GM21381 (cell line): Measurements from ENCODE around the gene PTPRN2.

Source experiments
- ATAC-seq: cut with Tn5 transposase; IDR thresholded peaks from one replicate; pipeline ENCODE4 v1.9.1; 2021; ENCODE audit warnings: mild to moderate bottlenecking, moderate library complexity; ENCODE audit not compliant: unreplicated experiment

Gene PTPRN2

DNA sequence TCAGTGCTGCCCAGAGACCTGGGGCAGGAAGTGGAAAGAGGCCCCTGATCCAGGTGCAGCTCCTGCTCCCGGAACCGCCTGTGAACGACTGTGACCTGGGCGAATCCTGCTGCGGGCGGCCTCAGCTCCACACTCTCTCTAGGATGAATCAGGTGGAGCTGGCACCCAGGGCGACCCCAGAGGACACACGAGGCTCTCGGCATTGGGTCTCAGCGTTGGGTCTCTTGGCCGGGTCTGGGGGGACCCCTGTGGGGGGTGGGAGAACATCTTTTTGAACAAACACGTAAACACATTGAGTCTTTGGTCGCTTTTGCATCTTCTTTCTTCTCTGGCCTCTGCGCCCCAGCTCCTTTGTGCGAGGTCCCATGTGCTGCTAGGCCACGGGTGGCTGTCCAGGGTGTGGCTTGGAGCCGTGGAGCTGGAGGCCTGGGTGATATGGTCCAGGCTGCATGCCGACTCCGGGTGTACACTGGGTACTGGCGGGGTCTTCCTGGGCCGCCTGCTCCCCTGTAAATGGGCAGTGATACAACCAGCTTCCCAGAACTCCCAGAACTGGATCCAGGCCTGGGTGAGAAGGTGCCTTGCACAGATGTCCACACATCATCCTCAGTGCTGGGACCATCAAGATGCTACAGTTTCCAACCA, 815.0 kb downstream of the PTPRN2 start:
- no peak for ATAC-seq

GRCh38 chr7:157771689-157772088, 815.9 kb downstream of the PTPRN2 start:
- ATAC-seq, result no peak

DNA sequence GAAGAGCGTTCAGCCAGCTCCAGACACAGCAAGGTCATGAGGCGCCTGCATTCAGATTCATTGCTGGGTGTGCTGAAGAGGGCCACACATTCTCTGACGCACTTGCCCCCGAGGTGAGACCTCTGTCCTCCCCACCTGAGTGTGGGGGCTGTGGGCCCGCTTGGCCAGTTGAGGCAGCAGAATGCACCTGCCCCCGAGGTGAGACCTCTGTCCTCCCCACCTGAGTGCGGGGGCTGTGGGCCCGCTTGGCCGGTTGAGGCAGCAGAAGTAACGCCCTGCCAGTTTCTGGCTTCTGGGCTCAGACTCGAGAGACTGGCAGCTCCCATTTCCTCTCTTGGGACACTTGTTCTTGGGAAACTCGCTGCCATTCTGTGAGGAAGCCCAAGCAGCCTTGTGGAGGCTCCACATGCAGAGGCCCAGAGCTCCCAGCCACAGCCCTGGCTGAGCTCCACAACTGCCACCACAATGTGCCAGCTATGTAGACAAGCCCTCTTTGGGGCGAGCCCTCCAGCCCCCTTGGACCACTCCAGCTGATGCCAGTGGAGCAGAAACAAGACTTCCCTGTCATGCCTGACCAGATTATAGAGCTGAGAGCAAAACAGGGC, 816.8 kb downstream of the PTPRN2 start:
- no peak for ATAC-seq

DNA sequence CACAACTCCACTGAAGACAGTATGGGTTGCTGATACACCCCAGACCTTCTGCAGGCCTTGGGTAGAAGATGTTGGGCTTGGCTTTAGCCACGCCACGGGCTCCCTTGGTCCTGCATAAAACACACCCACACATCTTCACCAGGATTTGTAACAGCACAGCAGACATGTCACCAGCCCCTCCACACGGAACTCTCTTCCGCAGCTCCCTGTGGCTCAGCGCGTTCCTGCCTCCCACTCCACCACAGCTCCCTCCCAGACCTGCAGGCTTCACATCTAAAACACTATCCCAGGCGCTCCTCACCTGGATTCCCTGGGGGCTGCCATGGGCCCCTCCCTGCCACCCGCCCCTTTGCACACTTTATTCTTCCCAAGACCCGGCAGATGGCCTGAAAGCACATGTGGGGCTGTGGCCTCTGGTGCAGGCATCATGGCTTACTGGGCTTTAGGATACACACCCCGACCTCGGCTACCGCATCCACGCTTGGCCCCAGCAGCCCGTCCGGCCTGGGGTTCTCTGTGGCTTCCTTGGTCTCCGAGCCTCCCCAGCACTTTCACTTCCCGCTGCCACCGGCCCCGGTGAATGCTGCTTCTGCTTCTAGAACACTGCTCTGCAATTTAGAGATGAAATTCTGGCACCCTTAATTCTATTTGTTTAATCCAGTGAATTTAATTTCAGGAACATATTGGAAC, 818.0 kb downstream of the PTPRN2 start:
- no peak for ATAC-seq

DNA sequence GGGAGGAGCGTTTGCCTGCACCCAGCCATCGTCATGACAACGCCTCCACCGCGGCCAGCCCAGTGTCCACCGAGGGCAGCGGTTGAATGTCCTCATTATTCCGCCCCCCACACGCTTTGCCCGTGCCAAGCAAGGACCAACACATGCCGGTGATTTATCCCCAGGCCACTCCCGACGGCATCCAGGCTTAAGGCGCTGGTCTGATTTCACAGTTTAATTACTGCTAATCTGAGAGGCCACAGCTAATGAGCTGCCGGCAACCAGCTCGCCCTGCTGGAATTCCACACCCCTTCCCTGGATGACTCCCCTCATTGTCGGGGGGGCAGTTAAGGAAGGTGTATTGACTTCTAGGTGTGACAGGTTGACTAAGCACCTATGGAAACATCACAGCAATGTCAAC, 818.5 kb downstream of the PTPRN2 start:
- ATAC-seq, result no peak

GRCh38 chr7:157768198-157768597, 819.4 kb downstream of the PTPRN2 start:
- no peak for ATAC-seq

DNA sequence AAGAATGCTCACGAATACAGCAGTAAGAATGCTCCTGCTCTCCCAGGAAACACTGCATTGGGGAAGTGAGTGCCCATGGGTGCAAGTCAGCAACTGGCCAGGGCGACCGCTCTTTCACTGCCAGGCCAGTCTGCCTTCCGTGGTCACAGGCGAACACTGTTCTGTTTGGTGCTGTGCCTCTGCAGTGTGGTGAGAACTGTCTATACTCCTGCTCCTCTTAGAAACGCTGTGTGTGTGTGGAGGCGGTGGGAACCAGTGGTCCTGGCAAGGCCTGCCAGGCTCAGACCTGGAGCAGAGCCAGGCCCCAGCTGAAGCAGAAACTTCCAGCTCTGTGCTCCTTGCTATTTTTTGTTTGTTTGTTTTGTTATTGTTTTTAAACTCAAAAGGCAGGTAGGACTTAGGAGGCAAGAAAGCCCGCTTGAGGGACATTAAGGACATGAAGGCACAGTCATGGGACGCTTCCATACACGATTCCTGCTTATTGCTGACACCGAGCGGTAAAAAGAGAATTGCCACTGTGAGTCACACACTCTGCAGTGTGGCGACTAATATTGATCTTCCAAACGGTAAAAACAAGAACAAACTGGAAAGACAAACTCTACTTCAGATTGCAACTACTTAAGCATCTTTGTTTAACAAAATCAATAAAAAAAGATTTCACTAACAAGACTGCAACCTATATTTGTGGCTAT, 820.0 kb downstream of the PTPRN2 start:
- no peak for ATAC-seq

GRCh38 chr7:157766098-157766497, 821.5 kb downstream of the PTPRN2 start:
- no peak for ATAC-seq

- no peak for ATAC-seq
Measured at GRCh38 chr7:157764946-157765537, 822.6 kb downstream of the PTPRN2 start.

GRCh38 chr7:157764193-157764592, 823.4 kb downstream of the PTPRN2 start:
- ATAC-seq, result no peak

DNA sequence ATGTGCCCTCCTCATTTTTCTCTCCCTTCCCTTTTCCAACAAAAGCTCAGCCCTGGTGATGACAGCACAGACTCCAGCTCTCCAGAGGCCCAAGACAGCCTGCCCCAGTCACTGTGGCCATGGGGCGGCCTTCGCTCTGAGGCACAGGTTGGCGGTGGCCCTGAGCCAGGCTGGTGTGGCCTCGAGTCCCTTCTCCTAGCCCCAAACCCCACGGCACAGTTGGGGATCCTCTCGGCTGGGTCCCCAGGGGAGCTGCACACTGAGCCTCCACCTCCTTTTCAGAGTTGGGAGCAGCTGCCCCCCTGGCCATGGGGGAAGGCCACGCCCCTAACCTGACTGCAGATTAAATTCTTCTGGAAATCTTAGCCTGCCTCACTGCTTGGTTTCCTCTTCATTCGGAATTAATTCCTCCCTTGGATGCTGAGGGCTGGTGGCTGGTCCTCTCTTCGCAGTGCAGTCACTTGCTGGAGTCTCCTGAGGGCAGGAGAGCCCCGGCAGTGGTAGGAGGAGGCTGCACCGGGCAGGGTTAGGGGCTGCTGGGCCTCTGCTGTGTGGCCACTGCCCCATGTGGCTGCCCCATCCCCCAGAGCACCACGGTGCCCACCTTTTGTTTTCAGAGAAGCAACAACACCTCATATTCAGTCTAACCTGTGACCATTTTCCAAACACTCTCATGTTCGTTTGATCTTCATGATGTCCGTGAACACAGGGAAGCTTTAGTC, 824.2 kb downstream of the PTPRN2 start:
- ATAC-seq, result no peak

- ATAC-seq, result no peak
Measured at GRCh38 chr7:157762824-157763223, 824.8 kb downstream of the PTPRN2 start.

GRCh38 chr7:157760004-157760730, 827.5 kb downstream of the PTPRN2 start:
- ATAC-seq, result no peak

DNA sequence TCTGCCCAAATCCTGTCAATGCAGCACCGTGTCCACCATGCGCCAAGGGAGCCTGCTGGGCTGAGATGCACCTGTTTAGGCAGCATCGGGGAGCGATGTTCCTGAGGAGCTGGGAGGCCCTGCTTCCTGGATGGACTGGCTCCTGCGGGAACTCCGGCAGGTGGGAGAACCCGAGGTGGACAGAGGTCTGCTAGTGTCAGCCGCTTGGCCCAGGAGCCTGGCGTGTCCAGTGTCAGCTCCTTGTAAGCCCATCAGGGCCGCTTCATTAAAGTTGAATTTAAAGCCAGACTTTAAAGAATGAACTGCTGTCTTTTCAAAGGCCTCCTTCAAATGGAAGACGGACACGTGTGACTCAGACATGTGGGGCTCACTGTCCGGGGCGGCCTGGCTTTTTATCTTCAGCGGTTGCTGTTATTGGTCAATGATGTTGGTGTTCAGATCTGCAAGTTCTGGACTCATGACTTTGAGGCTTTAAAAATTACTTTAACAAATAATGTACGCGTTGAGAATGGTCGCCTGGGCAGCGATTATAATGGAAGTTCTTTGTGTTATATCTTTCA, 828.3 kb downstream of the PTPRN2 start:
- no peak for ATAC-seq

DNA sequence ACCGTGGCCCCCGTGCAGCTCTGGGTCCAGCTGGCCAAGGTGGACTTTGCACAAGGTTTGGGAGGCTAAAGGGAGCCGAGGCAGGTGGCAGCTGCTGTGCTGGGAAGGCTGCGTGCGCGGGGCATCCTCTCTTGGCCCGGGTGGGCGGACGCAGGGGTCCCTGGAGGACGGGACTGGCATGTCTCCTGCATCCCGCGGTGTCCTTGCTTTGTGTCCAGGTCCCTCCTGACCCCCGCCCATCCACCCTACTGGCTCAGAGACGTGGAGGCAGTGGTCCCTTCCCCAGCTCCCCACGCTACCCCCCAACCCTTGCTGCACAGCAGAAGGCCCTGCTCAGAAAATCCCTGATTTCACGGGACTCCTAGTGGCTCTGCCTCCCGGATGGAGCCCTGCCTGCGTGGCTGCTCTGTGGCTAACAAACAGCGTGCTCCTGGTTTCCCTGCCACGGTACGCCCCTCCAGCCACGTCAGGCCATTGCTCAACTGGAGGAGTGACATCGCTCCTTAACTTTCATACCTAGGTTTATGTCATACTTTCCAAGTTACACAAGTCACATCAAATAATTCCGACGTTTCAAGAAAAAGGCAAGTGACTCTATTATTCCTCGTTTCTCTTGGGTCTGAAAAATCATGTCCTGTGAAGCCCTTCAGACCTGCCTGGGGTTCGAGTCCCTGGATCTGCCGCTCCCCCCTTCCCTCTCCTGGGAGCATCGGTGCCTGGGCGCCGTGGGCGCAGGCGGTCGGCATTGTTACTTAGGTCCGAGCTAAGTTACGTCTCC, 829.0 kb downstream of the PTPRN2 start:
- no peak for ATAC-seq

GRCh38 chr7:157757776-157758467, 829.7 kb downstream of the PTPRN2 start:
- ATAC-seq, result no peak

- ATAC-seq, result no peak
Measured at GRCh38 chr7:157757211-157757610, 830.4 kb downstream of the PTPRN2 start.

- no peak for ATAC-seq
Measured at GRCh38 chr7:157755741-157756140, 831.9 kb downstream of the PTPRN2 start.
